ENCODE results near the gene KLHL18. TPM values are rescaled to one million over a fixed set of nuclear protein-coding genes. Genes with fewer than 3 reads are reported as not detected.

KLHL18 gene
- total RNA-seq (12.5 and 14.8 TPM in 2 replicates), polyA plus RNA-seq (15.9 and 20.0 TPM in 2 replicates)

GRCh38 chr3:47282424-47283192 lies at the start of gene KLHL18, which contains the start of gene KIF9:
TSS of gene KLHL18 (plus strand) at chr3:47282944. CDS start at chr3:47282966, 22 bp downstream.
TSS of gene KIF9 (minus strand) at chr3:47282799. CDS start at chr3:47277374, 5,425 bp downstream.
- DNase-seq (ENCODE audit: low read depth in 1 of 2, low spot score in 1 of 2), result peak; percentile 94 to 96
- Histone ChIP-seq H3K36me3 (no peaks in the 10 kb centered on the region), H3K27me3 (no peaks in the 10 kb centered on the region), H3K4me1 (ENCODE audit: low read depth) (peaks cover 6% of the 10 kb centered on the region), H3K27ac (peak within 1 kb of the TSS; percentile 91), H3K4me3 (peak within 1 kb of the TSS; percentile 74), H3K9me3 (ENCODE audit: low read depth) (no peaks in the 10 kb centered on the region)
- no peak for TF ChIP-seq CTCF (IDR thresholded peaks at IDR 0.05; ENCODE audit: low read depth, low read length)

GRCh38 chr3:47238017-47238416 lies 44.7 kb upstream of the KLHL18 start:
- H3K36me3 ChIP-seq, result no peaks in the 10 kb centered on the region
- TF ChIP-seq CTCF (IDR thresholded peaks at IDR 0.05; ENCODE audit: low read depth, low read length), result no peak
- no peak overlapping the region for H3K4me3 ChIP-seq
- no peaks in the 10 kb centered on the region for H3K4me1 ChIP-seq (ENCODE audit: low read depth)
- no peak overlapping the region for H3K27ac ChIP-seq
- H3K9me3 ChIP-seq (ENCODE audit: low read depth), result no peaks in the 10 kb centered on the region
- no peaks in the 10 kb centered on the region for H3K27me3 ChIP-seq
- DNase-seq (ENCODE audit: low read depth in 1 of 2, low spot score in 1 of 2), result no peak

DNA sequence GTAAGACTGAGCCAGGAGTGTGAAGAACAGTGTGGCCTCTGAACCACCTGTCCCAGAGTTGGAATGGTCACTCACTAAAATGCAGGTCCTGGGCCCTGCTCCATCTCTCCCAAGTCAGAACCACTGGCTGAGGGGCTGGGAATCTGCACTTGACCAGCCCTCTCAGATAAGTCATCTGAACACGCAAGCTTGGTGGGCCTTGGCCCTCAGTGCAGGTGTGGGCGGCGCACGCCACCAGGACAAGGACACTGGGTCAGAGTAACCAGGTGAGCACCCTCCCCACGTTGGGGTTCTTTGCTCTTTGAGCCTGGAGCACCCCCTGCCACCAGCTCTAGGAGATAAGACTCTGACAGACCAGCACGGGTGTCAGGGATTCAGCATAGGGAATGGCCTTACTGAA lies 42.8 kb upstream of the KLHL18 start:
- TF ChIP-seq CTCF (IDR thresholded peaks at IDR 0.05; ENCODE audit: low read depth, low read length), result no peak
- Histone ChIP-seq H3K9me3 (ENCODE audit: low read depth) (no peaks in the 10 kb centered on the region), H3K27ac (no peak overlapping the region), H3K27me3 (no peaks in the 10 kb centered on the region), H3K36me3 (no peaks in the 10 kb centered on the region), H3K4me1 (ENCODE audit: low read depth) (no peaks in the 10 kb centered on the region), H3K4me3 (no peak overlapping the region)
- no peak for DNase-seq (ENCODE audit: low read depth in 1 of 2, low spot score in 1 of 2)

DNA sequence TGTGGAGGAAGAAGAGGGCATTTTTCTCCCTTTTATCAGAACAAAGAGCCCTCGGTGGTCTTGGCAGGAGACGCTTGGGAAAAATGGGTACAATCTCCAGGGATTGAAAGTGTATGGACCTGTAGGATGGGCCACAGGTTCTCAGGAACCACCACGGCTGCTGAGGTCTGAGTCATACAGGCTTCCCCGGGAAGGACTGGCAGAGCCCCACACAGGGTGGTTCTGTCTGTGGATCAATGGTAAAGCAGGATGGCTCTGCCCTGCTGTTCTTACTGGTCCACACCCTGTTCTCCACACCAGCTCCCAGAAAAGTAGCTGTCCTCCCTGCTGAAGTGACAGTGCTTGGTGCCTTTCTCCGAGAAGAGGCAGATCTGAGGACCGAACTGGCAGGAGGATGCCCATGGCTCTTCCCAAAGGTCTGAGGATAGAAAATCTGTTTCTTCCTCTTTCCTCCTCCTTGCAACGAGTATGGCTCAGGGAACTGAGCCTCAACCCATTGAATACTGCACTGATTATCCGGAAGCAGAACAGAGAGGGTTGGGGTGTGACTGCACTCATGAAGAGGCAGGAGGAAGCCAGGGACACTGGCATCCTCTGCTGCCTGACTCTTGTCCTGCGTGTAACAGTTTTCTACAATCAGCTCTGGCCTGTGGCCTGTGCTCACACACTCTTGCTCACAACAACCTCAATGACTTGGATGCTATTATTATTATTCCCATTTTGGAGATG lies 39.2 kb upstream of the KLHL18 start:
- H3K36me3 ChIP-seq, result no peaks in the 10 kb centered on the region
- no peaks in the 10 kb centered on the region for H3K4me1 ChIP-seq (ENCODE audit: low read depth)
- no peak overlapping the region for H3K4me3 ChIP-seq
- TF ChIP-seq CTCF (IDR thresholded peaks at IDR 0.05; ENCODE audit: low read depth, low read length), result no peak
- H3K9me3 ChIP-seq (ENCODE audit: low read depth), result no peaks in the 10 kb centered on the region
- no peak overlapping the region for H3K27ac ChIP-seq
- no peak for DNase-seq (ENCODE audit: low read depth in 1 of 2, low spot score in 1 of 2)
- H3K27me3 ChIP-seq, result no peaks in the 10 kb centered on the region

GRCh38 chr3:47244531-47245100 lies 38.1 kb upstream of the KLHL18 start:
- no peaks in the 10 kb centered on the region for H3K9me3 ChIP-seq (ENCODE audit: low read depth)
- H3K27ac ChIP-seq, result no peak overlapping the region
- no peaks in the 10 kb centered on the region for H3K27me3 ChIP-seq
- H3K4me1 ChIP-seq (ENCODE audit: low read depth), result no peaks in the 10 kb centered on the region
- H3K36me3 ChIP-seq, result no peaks in the 10 kb centered on the region
- TF ChIP-seq CTCF (IDR thresholded peaks at IDR 0.05; ENCODE audit: low read depth, low read length), result no peak
- DNase-seq (ENCODE audit: low read depth in 1 of 2, low spot score in 1 of 2), result no peak
- H3K4me3 ChIP-seq, result no peak overlapping the region

Data from cardiac muscle cell (in vitro differentiated cells and primary cell).